Activated CD8-positive, alpha-beta T cell treated with anti-CD3 and anti-CD28 coated beads for 36 hours (primary cell): ENCODE measurements around the gene LKAAEAR1. TPM values are rescaled to one million over a fixed set of nuclear protein-coding genes. Genes with fewer than 3 reads are reported as not detected.
"Not testable (repeated sequence)": the region's sequence is repeated elsewhere in the genome, so short reads cannot be mapped to it uniquely, and the experiment has no call there.

ENCODE experiments used
- ATAC-seq: fragments of 200-7000 bp; cut with Tn5 transposase; one replicate; pipeline ENCODE4 v1.10.0; 2021; ENCODE audit warnings: mild to moderate bottlenecking, moderate library complexity
- CTCF ChIA-PET: fragments of 350-600 bp; sonication (Branson Sonifier 250); formaldehyde crosslinking; loops from one replicate; lab custom pipeline; 2021; ENCODE audit warnings: antibody characterized with exemption; lab: Charles Lee
- POLR2A ChIA-PET: fragments of 350-600 bp; sonication (Branson Sonifier 250); formaldehyde crosslinking; loops from one replicate; lab custom pipeline; 2021; ENCODE audit warnings: antibody characterized with exemption; lab: Charles Lee
- DNase-seq: peaks from one replicate; pipeline ENCODE4 v3.0.0-alpha.2; 2020
- H3K27ac Mint-ChIP-seq: one replicate; pipeline ENCODE4 v1.8.0; 2021; ENCODE audit warnings: mild to moderate bottlenecking, mixed read lengths
- H3K27me3 Mint-ChIP-seq: one replicate; pipeline ENCODE4 v1.8.0; 2021; ENCODE audit warnings: mixed read lengths
- H3K36me3 Mint-ChIP-seq: one replicate; pipeline ENCODE4 v1.8.0; 2021; ENCODE audit warnings: low read depth, mixed read lengths
- H3K4me1 Mint-ChIP-seq: one replicate; pipeline ENCODE4 v1.8.0; 2021; ENCODE audit warnings: low read depth, mixed read lengths
- H3K4me3 Mint-ChIP-seq: one replicate; pipeline ENCODE4 v1.8.0; 2021; ENCODE audit warnings: mild to moderate bottlenecking, moderate library complexity, mixed read lengths
- H3K9me3 Mint-ChIP-seq: one replicate; pipeline ENCODE4 v1.8.0; 2021; ENCODE audit warnings: mixed read lengths
- CTCF ChIP-seq: fragments of 200-600 bp; IDR thresholded peaks from one replicate; pipeline ENCODE4 v1.8.0; 2022; ENCODE audit warnings: antibody characterized with exemption, mild to moderate bottlenecking
- intact Hi-C: fragments of 100-400 bp; cut with micrococcal nuclease; formaldehyde crosslinking; loops from one replicate; pipeline ENCODE4 v1.10.0; 2022
- total RNA-seq, 2 experiments: library from RNA; stranded (reverse); gene quantifications; one replicate each; pipeline ENCODE4 v1.2.3, GENCODE V29; 2021

The LKAAEAR1 gene
- total RNA-seq, 2 experiments from 2014 or later = 0.43 TPM

- no peak for TF ChIP-seq CTCF
- no peaks in the 10 kb centered on the region for H3K4me1 Mint-ChIP-seq
- H3K4me3 Mint-ChIP-seq = no peak overlapping the region
- H3K36me3 Mint-ChIP-seq = no peaks in the 10 kb centered on the region
- DNase-seq = no peak
- ATAC-seq = no peak
- peaks cover 8% of the 10 kb centered on the region for H3K27me3 Mint-ChIP-seq
- intact Hi-C loops = no loop called here
- ChIA-PET POLR2A (no interaction called here), CTCF (no interaction called here)
- no peak overlapping the region for H3K27ac Mint-ChIP-seq
- no peaks in the 10 kb centered on the region for H3K9me3 Mint-ChIP-seq
Observed at GRCh38 chr20:64129146-64129782, 45.1 kb upstream of the LKAAEAR1 start.

GRCh38 chr20:64123517-64123916 lies 39.3 kb upstream of the LKAAEAR1 start:
- CTCF ChIA-PET, H3K9me3 Mint-ChIP-seq, ATAC-seq, H3K27ac Mint-ChIP-seq, H3K36me3 Mint-ChIP-seq, H3K27me3 Mint-ChIP-seq, H3K4me3 Mint-ChIP-seq, POLR2A ChIA-PET, DNase-seq, H3K4me1 Mint-ChIP-seq: not testable (repeated sequence)
- intact Hi-C loops = loop anchor here (5.0 kb wide), 1 partner anchor 41 kb away; the partner anchor contains the start of genes LKAAEAR1 and OPRL1

GRCh38 chr20:64122927-64123326 lies 38.7 kb upstream of the LKAAEAR1 start:
- CTCF ChIA-PET = interaction anchor here (1.0 to 4.2 kb wide), 4 partner anchors 22 to 84 kb away, joined by 3 to 61 read pairs (median 18); partner anchors contain the start of genes LKAAEAR1 and RGS19
- ATAC-seq, DNase-seq, H3K27ac Mint-ChIP-seq, H3K9me3 Mint-ChIP-seq, POLR2A ChIA-PET, H3K4me3 Mint-ChIP-seq, H3K36me3 Mint-ChIP-seq, H3K27me3 Mint-ChIP-seq, H3K4me1 Mint-ChIP-seq: not testable (repeated sequence)
- intact Hi-C loops = loop anchor here (5.0 kb wide), 1 partner anchor 41 kb away; the partner anchor contains the start of genes LKAAEAR1 and OPRL1

GRCh38 chr20:64121586-64121985 lies 37.4 kb upstream of the LKAAEAR1 start:
- CTCF ChIA-PET = interaction anchor here (1.0 to 4.2 kb wide), 11 partner anchors 9 to 336 kb away, joined by 3 to 61 read pairs (median 6); partner anchors contain the start of genes LKAAEAR1, OPRL1 and RGS19
- H3K9me3 Mint-ChIP-seq = no peaks in the 10 kb centered on the region
- H3K27me3 Mint-ChIP-seq = peaks cover 7% of the 10 kb centered on the region
- H3K36me3 Mint-ChIP-seq = no peaks in the 10 kb centered on the region
- no peak for TF ChIP-seq CTCF
- DNase-seq = no peak
- no peak overlapping the region for H3K27ac Mint-ChIP-seq
- no peak for ATAC-seq
- H3K4me1 Mint-ChIP-seq = peaks cover 9% of the 10 kb centered on the region
- H3K4me3 Mint-ChIP-seq = no peak overlapping the region
- POLR2A ChIA-PET = no interaction called here
- intact Hi-C loops = loop anchor here (5.0 kb wide), 1 partner anchor 39 kb away; the partner anchor contains the start of genes LKAAEAR1 and OPRL1

GRCh38 chr20:64119681-64120341 lies 35.6 kb upstream of the LKAAEAR1 start:
- Mint-ChIP-seq H3K9me3 (no peaks in the 10 kb centered on the region), H3K4me1 (peaks cover 9% of the 10 kb centered on the region), H3K27me3 (peaks cover 7% of the 10 kb centered on the region), H3K27ac (peak overlapping the region; percentile 80), H3K4me3 (peak overlapping the region; percentile 51), H3K36me3 (no peaks in the 10 kb centered on the region)
- TF ChIP-seq CTCF = no peak
- POLR2A ChIA-PET = interaction anchor here (0.8 to 1.6 kb wide), 4 partner anchors 17 to 136 kb away, joined by 3 to 4 read pairs (median 3); partner anchors contain the start of gene LKAAEAR1
- ATAC-seq = peak; percentile 17
- intact Hi-C loops = loop anchor here (5.0 kb wide), 1 partner anchor 38 kb away; the partner anchor contains the start of genes LKAAEAR1 and OPRL1
- CTCF ChIA-PET = interaction anchor here (0.6 to 4.2 kb wide), 24 partner anchors 9 to 623 kb away, joined by 3 to 61 read pairs (median 4); partner anchors contain the start of genes C20orf204, LKAAEAR1, NPBWR2 and OPRL1
- peak; percentile 15 for DNase-seq
